Hepatocyte (in vitro differentiated cells): Measurements from ENCODE around the gene PARP1.

Source experiments
- EZH2 ChIP-seq: fragments of 200-600 bp; sonication (generic); IDR thresholded peaks from 2 replicates; pipeline ENCODE4 v1.6.1; 2016; ENCODE audit warnings: antibody characterized with exemption, mild to moderate bottlenecking, borderline replicate concordance
- EZH2phosphoT487 ChIP-seq: fragments of 200-600 bp; sonication (generic); IDR thresholded peaks from one replicate; pipeline ENCODE4 v1.6.1; 2018; ENCODE audit warnings: antibody characterized with exemption, mild to moderate bottlenecking, low read depth, moderate library complexity; ENCODE audit not compliant: unreplicated experiment, severe bottlenecking
- TF ChIP-seq, protein P1 (sequence below): fragments of 200-600 bp; sonication (generic); IDR thresholded peaks from 2 replicates; pipeline ENCODE4 v1.5.1; 2016; ENCODE audit warnings: antibody characterized with exemption, mild to moderate bottlenecking; ENCODE audit not compliant: poor library complexity

DNA sequence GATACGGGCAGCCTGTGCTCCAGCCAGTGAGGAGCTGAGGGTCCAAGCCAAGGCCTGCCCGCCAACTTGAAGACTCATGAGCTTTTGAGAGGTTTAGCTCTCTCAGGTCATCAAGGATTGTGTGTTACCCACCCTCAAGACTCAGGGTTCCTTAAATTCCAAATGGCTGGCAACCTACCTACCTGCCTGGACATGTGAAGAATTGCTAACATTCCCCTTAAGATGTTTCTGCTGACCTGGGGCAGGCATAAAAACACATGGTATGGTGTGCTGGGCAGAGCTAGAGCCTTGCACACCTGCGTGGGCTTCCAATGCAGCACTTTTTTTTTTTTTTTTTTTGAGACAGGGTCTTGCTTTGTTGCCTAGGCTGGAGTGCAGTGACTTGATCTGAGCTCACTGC lies 17.2 kb downstream of the PARP1 start:
- TF ChIP-seq, protein P1, sequence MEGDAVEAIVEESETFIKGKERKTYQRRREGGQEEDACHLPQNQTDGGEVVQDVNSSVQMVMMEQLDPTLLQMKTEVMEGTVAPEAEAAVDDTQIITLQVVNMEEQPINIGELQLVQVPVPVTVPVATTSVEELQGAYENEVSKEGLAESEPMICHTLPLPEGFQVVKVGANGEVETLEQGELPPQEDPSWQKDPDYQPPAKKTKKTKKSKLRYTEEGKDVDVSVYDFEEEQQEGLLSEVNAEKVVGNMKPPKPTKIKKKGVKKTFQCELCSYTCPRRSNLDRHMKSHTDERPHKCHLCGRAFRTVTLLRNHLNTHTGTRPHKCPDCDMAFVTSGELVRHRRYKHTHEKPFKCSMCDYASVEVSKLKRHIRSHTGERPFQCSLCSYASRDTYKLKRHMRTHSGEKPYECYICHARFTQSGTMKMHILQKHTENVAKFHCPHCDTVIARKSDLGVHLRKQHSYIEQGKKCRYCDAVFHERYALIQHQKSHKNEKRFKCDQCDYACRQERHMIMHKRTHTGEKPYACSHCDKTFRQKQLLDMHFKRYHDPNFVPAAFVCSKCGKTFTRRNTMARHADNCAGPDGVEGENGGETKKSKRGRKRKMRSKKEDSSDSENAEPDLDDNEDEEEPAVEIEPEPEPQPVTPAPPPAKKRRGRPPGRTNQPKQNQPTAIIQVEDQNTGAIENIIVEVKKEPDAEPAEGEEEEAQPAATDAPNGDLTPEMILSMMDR: no peak
- TF ChIP-seq EZH2 (no peak), EZH2phosphoT487 (no peak)
